HepG2 (cell line): ENCODE results near the gene FAM78A. TPM values are rescaled to one million over a fixed set of nuclear protein-coding genes. Genes with fewer than 3 reads are reported as not detected.
A peak's percentile ranks its signal among the peaks of the same experiment; 100 is the strongest.

Experiments used
- AHDC1 ChIP-seq: sonication (generic); formaldehyde crosslinking; IDR thresholded peaks from 2 replicates; pipeline ENCODE4 v1.5.1; 2020; ENCODE audit warnings: mild to moderate bottlenecking, missing genetic modification reagents, borderline replicate concordance
- BCLAF1 ChIP-seq: fragments of 450-650 bp; IDR thresholded peaks from 2 replicates; pipeline ENCODE4 v1.6.1; 2017; ENCODE audit warnings: mild to moderate bottlenecking
- DRAP1 ChIP-seq: IDR thresholded peaks from 2 replicates; pipeline ENCODE4 v1.6.1; 2016; ENCODE audit warnings: missing genetic modification reagents, missing compliant biosample characterization
- FOXO4 ChIP-seq: sonication (generic); formaldehyde crosslinking; conservative IDR thresholded peaks from 2 replicates; pipeline ENCODE4 v1.8.1; 2023; ENCODE audit warnings: missing genetic modification reagents
- GABPA ChIP-seq, 2 experiments: IDR thresholded peaks; 2 replicates each; pipeline ENCODE4 v1.6.1; 2011 to 2016; ENCODE audit warnings: low read depth in 2 of 2, low read length in 1 of 2, missing biosample characterization in 1 of 2, missing genetic modification characterization in 1 of 2
- KLF13 ChIP-seq: sonication (generic); formaldehyde crosslinking; IDR thresholded peaks from 2 replicates; pipeline ENCODE4 v1.4.0; 2020; ENCODE audit warnings: mild to moderate bottlenecking, missing genetic modification reagents
- NFATC3 ChIP-seq: sonication (generic); formaldehyde crosslinking; IDR thresholded peaks from 2 replicates; pipeline ENCODE4 v1.5.1; 2020; ENCODE audit warnings: mild to moderate bottlenecking, missing genetic modification reagents
- NFKBIZ ChIP-seq: IDR thresholded peaks from 2 replicates; pipeline ENCODE4 v1.6.1; 2018; ENCODE audit warnings: missing genetic modification reagents, missing compliant biosample characterization
- PAWR ChIP-seq: sonication (generic); formaldehyde crosslinking; IDR thresholded peaks from 2 replicates; pipeline ENCODE4 v1.4.0; 2020; ENCODE audit warnings: missing genetic modification reagents, mild to moderate bottlenecking, borderline replicate concordance
- SP5 ChIP-seq: IDR thresholded peaks from 2 replicates; pipeline ENCODE4 v1.6.1; 2016; ENCODE audit warnings: low read depth, borderline replicate concordance
- ZBTB20 ChIP-seq: sonication (generic); formaldehyde crosslinking; IDR thresholded peaks from 2 replicates; pipeline ENCODE4 v1.8.1; 2023; ENCODE audit warnings: missing genetic modification reagents, low read depth, mild to moderate bottlenecking, borderline replicate concordance
- ZBTB7B ChIP-seq: sonication (generic); formaldehyde crosslinking; IDR thresholded peaks from 2 replicates; pipeline ENCODE4 v1.4.0; 2020; ENCODE audit warnings: missing genetic modification reagents
- ZNF362 ChIP-seq: sonication (generic); formaldehyde crosslinking; IDR thresholded peaks from 2 replicates; pipeline ENCODE4 v1.4.0; 2020; ENCODE audit warnings: missing genetic modification reagents, mild to moderate bottlenecking, borderline replicate concordance
- ZNF7 ChIP-seq: IDR thresholded peaks from 2 replicates; pipeline ENCODE4 v1.6.1; 2016; ENCODE audit warnings: missing biosample characterization, missing genetic modification reagents
- ZNF703 ChIP-seq: sonication (generic); formaldehyde crosslinking; IDR thresholded peaks from 2 replicates; pipeline ENCODE4 v1.5.1; 2020; ENCODE audit warnings: missing genetic modification reagents, mild to moderate bottlenecking, moderate library complexity, borderline replicate concordance
- polyA plus RNA-seq, 8 experiments: library from polyadenylated mRNA; depleted of rRNA in 3 of 8; stranded (reverse) in 7 of 8; unstranded in 1 of 8; fragments of >200 nt; fragmentation: Illumina TruSeq in 4 of 8; extraction: Trizol in 4 of 8; gene quantifications; 2 replicates each; pipeline versions ENCODE4 v1.2.1 to v1.2.3, GENCODE V29; 2011 to 2016; ENCODE audit warnings: low read depth in 4 of 8, missing spikeins in 1 of 8, mixed read lengths in 1 of 8; ENCODE audit not compliant: insufficient read depth in 1 of 8
- total RNA-seq, 5 experiments: library from RNA; depleted of rRNA; stranded (reverse); fragments of >200 nt; fragmentation: Illumina TruSeq; extraction: Trizol; gene quantifications; 2 replicates each; pipeline ENCODE4 v1.2.3, GENCODE V29; 2016; ENCODE audit warnings: low read depth in 1 of 5

FAM78A gene
- total and polyA plus RNA-seq, 2 of the 13 experiments (the other 11 are each of a cell fraction or from before 2014, with no cell fraction given), result 0.18 to 0.62 TPM

- TF ChIP-seq ZNF703 (no peak), ZNF7 (CRISPR knock-in tag) (no peak), GABPA (IDR thresholded peaks at IDR 0.05; ENCODE audit: low read depth, low read length) (peak; percentile 62), GABPA (CRISPR knock-in tag; IDR thresholded peaks at IDR 0.05; ENCODE audit: low read depth) (peak; percentile 91), FOXO4 (no peak), SP5 (CRISPR knock-in tag) (no peak), ZBTB7B (no peak), BCLAF1 (no peak), NFATC3 (CRISPR knock-in tag) (no peak), PAWR (CRISPR knock-in tag) (no peak), ZNF362 (CRISPR knock-in tag) (no peak), AHDC1 (CRISPR knock-in tag) (no peak), KLF13 (CRISPR knock-in tag) (no peak), NFKBIZ (CRISPR knock-in tag) (no peak), ZBTB20 (CRISPR knock-in tag) (no peak), DRAP1 (CRISPR knock-in tag) (no peak)
Measured at GRCh38 chr9:131277910-131278701, 1.8 kb upstream of the FAM78A start (continued).
